Measurements from ENCODE around the gene TANC2. TPM values are rescaled to one million over a fixed set of nuclear protein-coding genes. Genes with fewer than 3 reads are reported as not detected.

Gene TANC2
- total RNA-seq, 2 donors from 2014 or later, result 4.0 to 5.7 TPM

GRCh38 chr17:63002625-63003024 is 36.6 kb downstream of the TANC2 start:
- Histone ChIP-seq H3K27ac (no peak overlapping the region), H3K9me3 (no peaks in the 10 kb centered on the region), H3K27me3 (no peaks in the 10 kb centered on the region), H3K36me3 (no peaks in the 10 kb centered on the region), H3K4me3 (no peak overlapping the region), H3K4me1 (no peaks in the 10 kb centered on the region)
- no peak for DNase-seq (ENCODE audit: low spot score)
- TF ChIP-seq, protein P1, sequence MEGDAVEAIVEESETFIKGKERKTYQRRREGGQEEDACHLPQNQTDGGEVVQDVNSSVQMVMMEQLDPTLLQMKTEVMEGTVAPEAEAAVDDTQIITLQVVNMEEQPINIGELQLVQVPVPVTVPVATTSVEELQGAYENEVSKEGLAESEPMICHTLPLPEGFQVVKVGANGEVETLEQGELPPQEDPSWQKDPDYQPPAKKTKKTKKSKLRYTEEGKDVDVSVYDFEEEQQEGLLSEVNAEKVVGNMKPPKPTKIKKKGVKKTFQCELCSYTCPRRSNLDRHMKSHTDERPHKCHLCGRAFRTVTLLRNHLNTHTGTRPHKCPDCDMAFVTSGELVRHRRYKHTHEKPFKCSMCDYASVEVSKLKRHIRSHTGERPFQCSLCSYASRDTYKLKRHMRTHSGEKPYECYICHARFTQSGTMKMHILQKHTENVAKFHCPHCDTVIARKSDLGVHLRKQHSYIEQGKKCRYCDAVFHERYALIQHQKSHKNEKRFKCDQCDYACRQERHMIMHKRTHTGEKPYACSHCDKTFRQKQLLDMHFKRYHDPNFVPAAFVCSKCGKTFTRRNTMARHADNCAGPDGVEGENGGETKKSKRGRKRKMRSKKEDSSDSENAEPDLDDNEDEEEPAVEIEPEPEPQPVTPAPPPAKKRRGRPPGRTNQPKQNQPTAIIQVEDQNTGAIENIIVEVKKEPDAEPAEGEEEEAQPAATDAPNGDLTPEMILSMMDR (IDR thresholded peaks at IDR 0.05), result no peak

GRCh38 chr17:63015824-63016223 is 49.8 kb downstream of the TANC2 start:
- TF ChIP-seq, protein P1 (IDR thresholded peaks at IDR 0.05), result no peak
- Histone ChIP-seq H3K4me1 (no peaks in the 10 kb centered on the region), H3K27me3 (no peaks in the 10 kb centered on the region), H3K4me3 (no peak overlapping the region), H3K36me3 (no peaks in the 10 kb centered on the region), H3K9me3 (no peaks in the 10 kb centered on the region), H3K27ac (no peak overlapping the region)
- no peak for DNase-seq (ENCODE audit: low spot score)

MicroRNAs encoded within 50 kb of the gene (microRNA counts, 767-probe panel; counts per million panel counts)
- microRNA hsa-miR-633, result 0 to 31.0 counts per million in 2 donors

Small RNA genes within 50 kb of the gene (microRNA-seq; reads per million reads assigned to microRNA genes)
- gene MIR633 (ENCODE audit: borderline number of aligned reads in 2 of 2, borderline replicate concordance in 1 of 2), result 0 reads per million in 2 donors

Other genes with a start within 250 kb of the TANC2 start
- not detected for gene MARCHF10, start 157.9 kb upstream of the TANC2 start, total RNA-seq

Measured in right atrium auricular region (tissue), 2 donors.